Small intestine (tissue), 7 donors: ENCODE data around the gene C12orf75. TPM values are rescaled to one million over a fixed set of nuclear protein-coding genes. Genes with fewer than 3 reads are reported as not detected.
"Not testable (repeated sequence)": the region's sequence is repeated elsewhere in the genome, so short reads cannot be mapped to it uniquely, and the experiment has no call there.

Experiments used
- DNase-seq, 2 donors: peaks; one replicate each; pipeline versions ENCODE4 v3.0.0 to v3.0.0-alpha.2; 2013
- FAIRE-seq: peaks from 2 replicates; lab custom pipeline; 2012; peaks lifted over from hg19 to GRCh38; lab: Jason Lieb, UNC
- H3K27ac ChIP-seq, 3 donors: one replicate each; pipeline ENCODE4 v1.5.1; 2013; ENCODE audit warnings: low read length in 2 of 3, mild to moderate bottlenecking in 2 of 3, control low read depth in 1 of 3, inconsistent platforms in 1 of 3, low read depth in 1 of 3, moderate library complexity in 1 of 3
- H3K27me3 ChIP-seq, 3 donors: one replicate each; pipeline ENCODE4 v1.6.1; 2013; ENCODE audit warnings: low read length in 3 of 3, inconsistent platforms in 1 of 3; ENCODE audit not compliant: control insufficient read depth in 3 of 3, insufficient read depth in 3 of 3
- H3K36me3 ChIP-seq, 3 donors: one replicate each; pipeline ENCODE4 v1.6.1; 2013; ENCODE audit warnings: low read length in 3 of 3, inconsistent platforms in 1 of 3, low read depth in 1 of 3, mild to moderate bottlenecking in 1 of 3, moderate library complexity in 1 of 3; ENCODE audit not compliant: control insufficient read depth in 3 of 3, insufficient read depth in 2 of 3
- H3K4me1 ChIP-seq, 3 donors: one replicate each; pipeline ENCODE4 v1.6.1; 2013; ENCODE audit warnings: low read length in 2 of 3, inconsistent platforms in 1 of 3, low read depth in 1 of 3, mild to moderate bottlenecking in 1 of 3, moderate library complexity in 1 of 3; ENCODE audit not compliant: control insufficient read depth in 3 of 3, insufficient read depth in 2 of 3
- H3K4me3 ChIP-seq, 3 donors: one replicate each; pipeline ENCODE4 v1.5.1; 2013; ENCODE audit warnings: low read length in 3 of 3, control low read depth in 1 of 3, inconsistent platforms in 1 of 3, low read depth in 1 of 3, mild to moderate bottlenecking in 1 of 3, moderate library complexity in 1 of 3
- H3K9me3 ChIP-seq, 2 donors: one replicate each; pipeline ENCODE4 v1.6.1; 2013; ENCODE audit warnings: low read depth in 1 of 2, low read length in 1 of 2; ENCODE audit not compliant: control insufficient read depth in 2 of 2, insufficient read depth in 1 of 2
- WGBS, 3 donors: extraction: QIAGEN DNeasy Blood & Tissue Kit; methylation state at CpG; one replicate each; pipeline ENCODE4 v1.1.7; 2013; 5-methylcytosine and 5-hydroxymethylcytosine counted together
- polyA plus RNA-seq, 4 donors: library from polyadenylated mRNA; stranded (reverse) in 3 of 4; unstranded in 1 of 4; fragments of 200-250 nt in 3 of 4; fragments of 120-200 nt in 1 of 4; gene quantifications; one replicate each; pipeline versions ENCODE4 v1.2.1 to v1.2.3, GENCODE V29; 2013
- donor health status: healthy with polysubstance abuse.
- donor health status: control.
- donor health status: control.
- donor health status: Bipolar disorder and iron deficiency.
- donor health status: healthy.

The C12orf75 gene
- polyA plus RNA-seq, 4 donors: 14.2 to 44.7 (median 36.0) TPM

DNA sequence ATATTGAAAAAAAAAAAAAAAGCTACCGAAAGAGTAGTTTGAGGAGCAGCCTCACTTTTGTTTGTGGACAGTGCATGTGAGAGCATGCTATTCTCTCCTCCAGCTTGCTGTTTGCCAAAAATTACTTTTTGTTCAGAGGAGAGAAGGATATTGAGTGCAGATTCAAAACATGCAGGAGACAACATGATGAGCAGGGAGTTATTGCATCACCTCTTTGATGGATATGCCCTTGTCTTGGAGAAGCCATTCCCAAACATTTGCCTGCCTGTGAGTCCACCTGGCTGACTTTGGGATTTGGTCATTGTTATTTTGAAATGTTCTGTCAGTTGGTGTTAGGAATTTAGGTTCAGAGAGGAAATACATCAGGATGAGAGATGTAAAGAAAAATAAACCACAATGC lies 2.4 kb downstream of the C12orf75 start:
- 80 to 88% (median 84%) methylated on average over 1 of the region's 1 CpG for WGBS, 3 donors
- no peak for DNase-seq
- no peak overlapping the region for H3K27ac ChIP-seq

DNA sequence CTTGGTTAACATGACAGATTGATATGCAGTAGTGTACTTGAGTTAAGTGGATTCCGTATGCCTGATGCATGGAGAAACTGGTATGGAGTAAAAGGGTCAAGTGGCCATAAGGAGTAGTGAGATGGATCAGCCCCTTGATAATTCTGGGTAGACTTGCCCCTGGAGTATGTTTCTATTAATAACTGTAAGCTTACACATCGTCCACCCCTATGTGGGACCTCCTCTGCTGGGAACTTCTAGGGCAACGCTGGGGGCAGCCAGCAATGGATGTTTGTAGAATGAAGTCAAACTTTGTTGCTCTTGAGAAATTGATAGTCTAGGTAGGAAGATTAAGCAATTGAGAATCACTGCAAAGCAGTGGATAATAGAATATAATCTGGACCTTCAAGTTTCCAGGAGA lies 3.5 kb downstream of the C12orf75 start:
- Histone ChIP-seq H3K4me3 (no peak overlapping the region), H3K27me3 (no peaks in the 10 kb centered on the region), H3K4me1 (peaks cover 0 to 5% (median 3%) of the 10 kb centered on the region in 3 donors), H3K36me3 (peaks cover 0 to 4% (median 0%) of the 10 kb centered on the region in 3 donors), H3K9me3 (no peaks in the 10 kb centered on the region), H3K27ac (no peak overlapping the region)
- WGBS, 3 donors: 63 to 87% (median 83%) methylated on average over 3 of the region's 3 CpGs
- FAIRE-seq (no peak), DNase-seq (no peak)

More for the DNA sequence above, 2.4 kb downstream of the C12orf75 start:
- H3K4me1 ChIP-seq: peaks cover 0 to 5% (median 3%) of the 10 kb centered on the region in 3 donors
- no peaks in the 10 kb centered on the region for H3K27me3 ChIP-seq
- H3K4me3 ChIP-seq: no peak overlapping the region
- no peaks in the 10 kb centered on the region for H3K36me3 ChIP-seq
- no peaks in the 10 kb centered on the region for H3K9me3 ChIP-seq
- no peak for FAIRE-seq

DNA sequence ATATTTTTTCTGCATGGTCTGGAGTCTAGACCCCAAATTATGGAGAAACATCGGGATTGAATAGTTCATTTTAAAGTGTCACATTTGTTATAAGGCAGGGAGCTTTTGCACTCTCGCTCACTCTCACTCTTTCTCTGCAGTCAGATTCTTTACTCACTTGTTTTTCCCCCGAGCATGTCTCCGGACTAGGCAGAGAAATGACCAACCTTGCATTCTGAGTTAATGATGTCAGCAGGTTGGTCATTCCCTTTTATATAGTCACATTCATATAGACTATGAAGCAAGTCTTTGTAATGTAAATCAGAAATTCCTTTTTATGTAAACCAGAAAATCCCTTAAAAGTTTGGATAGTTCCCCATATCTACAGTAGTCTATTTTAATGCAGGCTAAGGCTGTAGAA lies 4.1 kb downstream of the C12orf75 start:
- no peaks in the 10 kb centered on the region for H3K9me3 ChIP-seq
- peaks cover 0 to 4% (median 0%) of the 10 kb centered on the region in 3 donors for H3K36me3 ChIP-seq
- H3K27ac ChIP-seq: no peak overlapping the region
- FAIRE-seq (no peak), DNase-seq (no peak)
- peaks cover 0 to 5% (median 3%) of the 10 kb centered on the region in 3 donors for H3K4me1 ChIP-seq
- 85 to 92% (median 87%) methylated on average over 4 of the region's 4 CpGs for WGBS, 3 donors
- H3K27me3 ChIP-seq: no peaks in the 10 kb centered on the region
- no peak overlapping the region for H3K4me3 ChIP-seq

DNA sequence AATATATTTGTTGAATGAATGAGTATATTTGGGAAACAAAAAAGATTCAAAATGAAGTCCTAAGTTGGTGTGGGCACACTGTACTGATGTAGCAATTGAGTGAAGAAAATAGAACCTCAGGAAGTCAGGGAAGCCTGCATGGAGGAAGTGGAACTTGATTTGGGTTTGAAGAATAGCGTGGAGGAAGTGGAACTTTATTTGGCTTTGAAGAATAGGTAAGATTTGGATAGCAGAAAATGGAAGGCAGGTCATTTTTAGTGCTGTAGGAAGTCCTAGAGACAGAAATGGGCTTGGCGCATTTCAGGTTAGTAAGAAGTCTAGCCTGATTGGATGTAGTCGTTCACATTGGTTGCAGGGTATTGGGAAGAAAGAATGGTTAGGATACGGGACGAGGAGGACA lies 5.4 kb downstream of the C12orf75 start:
- Histone ChIP-seq H3K27ac (no peak overlapping the region), H3K4me3 (no peak overlapping the region), H3K4me1 (peaks cover 0 to 3% (median 0%) of the 10 kb centered on the region in 3 donors), H3K36me3 (peaks cover 0 to 4% (median 0%) of the 10 kb centered on the region in 3 donors), H3K27me3 (no peaks in the 10 kb centered on the region), H3K9me3 (peaks cover 0 to 3% of the 10 kb centered on the region in 2 donors)
- 85 to 93% (median 90%) methylated on average over 5 of the region's 5 CpGs for WGBS, 3 donors
- DNase-seq (no peak), FAIRE-seq (no peak)

DNA sequence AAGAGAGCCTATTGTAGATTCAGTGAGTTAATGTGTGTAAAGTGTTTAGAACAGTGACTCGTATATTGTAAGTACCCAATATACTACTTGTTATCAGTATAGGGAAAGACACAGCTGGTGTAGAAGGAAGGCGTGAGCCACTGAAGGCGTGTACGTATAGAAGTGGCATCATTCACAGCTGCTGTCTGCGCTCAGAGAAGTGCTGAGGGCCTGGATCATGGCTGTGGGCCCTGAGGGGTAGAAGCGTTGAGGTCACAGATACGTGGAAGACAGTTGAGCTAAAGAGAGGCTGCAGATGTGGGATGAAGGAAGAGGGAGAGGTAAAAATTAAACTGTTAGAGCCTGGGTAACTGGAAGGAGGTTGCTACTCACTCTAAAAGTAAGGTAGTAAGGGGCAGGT lies 5.9 kb downstream of the C12orf75 start:
- Histone ChIP-seq H3K36me3 (peaks cover 0 to 4% (median 0%) of the 10 kb centered on the region in 3 donors), H3K4me3 (no peak overlapping the region), H3K27me3 (no peaks in the 10 kb centered on the region), H3K27ac (no peak overlapping the region), H3K4me1 (peaks cover 0 to 3% (median 0%) of the 10 kb centered on the region in 3 donors), H3K9me3 (peaks cover 0 to 7% of the 10 kb centered on the region in 2 donors)
- no peak for FAIRE-seq
- no peak for DNase-seq
- WGBS, 3 donors: 79 to 88% (median 85%) methylated on average over 7 of the region's 7 CpGs

DNA sequence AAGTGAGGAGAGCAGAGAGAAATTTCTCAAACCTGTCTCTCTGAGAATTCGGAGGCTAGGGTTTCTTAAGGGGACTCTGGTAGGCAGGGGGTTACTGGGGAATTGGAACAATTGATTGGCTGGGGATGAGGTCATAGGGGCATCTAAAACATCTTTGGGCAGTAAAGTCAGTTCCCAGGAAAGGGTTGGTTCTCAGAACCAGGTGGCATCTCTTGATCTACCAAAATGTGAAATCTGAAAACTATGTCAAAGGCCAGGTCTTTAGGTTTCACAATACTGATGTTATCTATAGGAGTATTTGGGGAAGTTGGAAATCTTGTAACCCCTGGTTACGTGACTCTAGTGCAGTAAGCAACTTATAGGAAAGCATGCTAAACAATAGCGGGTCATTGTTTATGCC lies 6.9 kb downstream of the C12orf75 start:
- DNase-seq: no peak
- Histone ChIP-seq H3K9me3 (peaks cover 0 to 11% of the 10 kb centered on the region in 2 donors), H3K36me3 (peaks cover 0 to 4% (median 0%) of the 10 kb centered on the region in 3 donors), H3K27ac (no peak overlapping the region), H3K27me3 (no peaks in the 10 kb centered on the region), H3K4me3 (no peak overlapping the region), H3K4me1 (no peaks in the 10 kb centered on the region)
- FAIRE-seq: no peak
- 89 to 91% (median 91%) methylated on average over 3 of the region's 3 CpGs for WGBS, 3 donors

DNA sequence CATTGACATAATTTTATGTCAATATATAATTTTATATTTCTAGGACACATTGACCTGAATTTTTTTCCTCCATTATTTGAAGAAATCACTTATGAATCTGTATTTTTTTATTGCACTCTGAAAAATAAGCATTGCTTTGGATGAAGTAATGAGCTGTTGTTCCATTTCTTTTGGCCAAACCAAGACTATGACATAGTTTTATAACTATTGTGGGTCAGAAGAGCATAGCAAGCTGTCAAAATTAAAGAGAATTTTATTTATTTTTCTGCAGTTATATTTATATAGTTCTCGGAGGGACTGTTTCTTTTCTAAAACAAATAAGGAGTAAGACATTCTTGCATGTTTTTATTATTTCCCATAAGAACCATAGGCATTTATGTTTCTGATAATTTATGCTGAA lies 8.5 kb downstream of the C12orf75 start:
- Histone ChIP-seq H3K4me1 (no peaks in the 10 kb centered on the region), H3K9me3 (peaks cover 0 to 11% of the 10 kb centered on the region in 2 donors), H3K36me3 (peaks cover 0 to 4% (median 0%) of the 10 kb centered on the region in 3 donors), H3K4me3 (no peak overlapping the region), H3K27ac (no peak overlapping the region), H3K27me3 (no peaks in the 10 kb centered on the region)
- FAIRE-seq (no peak), DNase-seq (no peak)
- 63 to 97% (median 84%) methylated on average over 1 of the region's 1 CpG for WGBS, 3 donors

DNA sequence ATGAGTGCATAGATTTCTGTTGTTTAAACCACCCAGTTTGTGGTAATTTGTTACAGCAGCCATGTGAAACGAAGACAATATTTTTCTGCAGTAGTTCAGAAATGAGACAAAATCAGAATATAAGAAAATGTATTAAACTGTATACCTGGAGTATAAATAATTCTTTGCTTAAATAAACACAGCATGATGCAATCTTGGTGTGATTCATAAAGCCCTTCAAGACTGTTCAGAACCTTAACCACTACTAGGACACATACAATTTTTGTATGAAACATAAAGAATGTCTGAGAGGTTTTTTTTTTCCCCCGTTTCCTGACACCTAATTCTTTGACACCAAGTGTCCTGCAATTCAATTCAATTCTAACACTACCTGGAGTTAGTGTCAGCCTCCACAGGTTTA lies 10.5 kb downstream of the C12orf75 start:
- 94 to 100% (median 98%) methylated on average over 2 of the region's 2 CpGs for WGBS, 3 donors
- H3K4me1 ChIP-seq: no peaks in the 10 kb centered on the region
- no peak overlapping the region for H3K4me3 ChIP-seq
- H3K27me3 ChIP-seq: no peaks in the 10 kb centered on the region
- no peak overlapping the region for H3K27ac ChIP-seq
- peaks cover 0 to 11% of the 10 kb centered on the region in 2 donors for H3K9me3 ChIP-seq
- no peak for DNase-seq
- FAIRE-seq: no peak
- peaks cover 0 to 7% (median 0%) of the 10 kb centered on the region in 3 donors for H3K36me3 ChIP-seq

DNA sequence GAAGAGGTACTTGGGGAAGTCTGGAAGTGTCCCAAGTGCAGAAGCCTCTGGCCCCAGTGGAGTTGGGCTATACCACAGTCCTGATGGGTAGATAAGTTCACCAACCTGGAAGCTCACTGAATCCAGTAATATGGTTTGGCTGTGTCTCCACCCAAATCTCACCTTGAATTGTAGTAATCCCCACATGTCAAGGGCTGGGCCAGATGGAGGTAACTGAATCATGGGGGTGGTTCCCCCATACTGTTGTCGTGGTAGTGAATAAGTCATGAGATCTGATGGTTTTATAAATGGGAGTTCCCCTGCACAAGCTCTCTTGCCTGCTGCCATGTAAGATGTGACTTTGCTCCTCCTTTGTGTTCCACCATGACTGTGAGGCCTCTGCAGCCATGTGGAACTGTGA lies 11.1 kb downstream of the C12orf75 start:
- not testable (repeated sequence) for H3K27me3 ChIP-seq, FAIRE-seq, H3K27ac ChIP-seq, DNase-seq, H3K36me3 ChIP-seq, H3K4me3 ChIP-seq, H3K4me1 ChIP-seq
- peaks cover 0 to 11% of the 10 kb centered on the region in 2 donors for H3K9me3 ChIP-seq
- WGBS, 3 donors: 80 to 84% (median 83%) methylated on average over 1 of the region's 1 CpG
